Osteocyte (in vitro differentiated cells): Measurements from ENCODE around the gene STX11. TPM values are rescaled to one million over a fixed set of nuclear protein-coding genes. Genes with fewer than 3 reads are reported as not detected.
"Not testable (repeated sequence)": the region's sequence is repeated elsewhere in the genome, so short reads cannot be mapped to it uniquely, and the experiment has no call there.

Experiments used
- DNase-seq: peaks from one replicate; pipeline ENCODE4 v3.0.0; 2021; ENCODE audit warnings: mixed read lengths; ENCODE audit not compliant: unreplicated experiment; ENCODE audit errors: extremely low spot score
- H3K27ac Mint-ChIP-seq: one replicate; pipeline ENCODE4 v1.8.0; 2021; ENCODE audit warnings: mild to moderate bottlenecking, mixed read lengths; ENCODE audit not compliant: unreplicated experiment
- H3K27me3 Mint-ChIP-seq: one replicate; pipeline ENCODE4 v1.8.0; 2021; ENCODE audit warnings: mixed read lengths; ENCODE audit not compliant: unreplicated experiment
- H3K36me3 Mint-ChIP-seq: one replicate; pipeline ENCODE4 v1.8.0; 2021; ENCODE audit warnings: mixed read lengths; ENCODE audit not compliant: unreplicated experiment
- H3K4me1 Mint-ChIP-seq: one replicate; pipeline ENCODE4 v1.8.0; 2021; ENCODE audit warnings: mixed read lengths; ENCODE audit not compliant: unreplicated experiment
- H3K4me3 Mint-ChIP-seq: one replicate; pipeline ENCODE4 v1.8.0; 2021; ENCODE audit warnings: mild to moderate bottlenecking, moderate library complexity, mixed read lengths; ENCODE audit not compliant: unreplicated experiment
- H3K9me3 Mint-ChIP-seq: one replicate; pipeline ENCODE4 v1.8.0; 2021; ENCODE audit warnings: mixed read lengths; ENCODE audit not compliant: unreplicated experiment
- CTCF ChIP-seq: fragments of 200-600 bp; sonication (generic); IDR thresholded peaks from 2 replicates; pipeline ENCODE4 v1.5.0; 2021; ENCODE audit warnings: antibody characterized with exemption, mild to moderate bottlenecking, moderate library complexity
- total RNA-seq: library from RNA; stranded (reverse); gene quantifications from 2 replicates; pipeline ENCODE4 v1.2.1, GENCODE V29; 2021

The STX11 gene
- total RNA-seq, 1 donor from 2014 or later = 0.86 TPM

- no peaks in the 10 kb centered on the region for H3K27me3 Mint-ChIP-seq
- no peaks in the 10 kb centered on the region for H3K36me3 Mint-ChIP-seq
- DNase-seq = no peak
- TF ChIP-seq CTCF = no peak
- no peak overlapping the region for H3K27ac Mint-ChIP-seq
- H3K9me3 Mint-ChIP-seq = no peaks in the 10 kb centered on the region
- H3K4me1 Mint-ChIP-seq = no peaks in the 10 kb centered on the region
- H3K4me3 Mint-ChIP-seq = no peak overlapping the region
These were observed 31.3 kb downstream of the STX11 start for GRCh38 chr6:144181639-144182038.

GRCh38 chr6:144184186-144184585 is 33.9 kb downstream of the STX11 start:
- not testable (repeated sequence) for H3K4me3 Mint-ChIP-seq, H3K36me3 Mint-ChIP-seq, H3K27ac Mint-ChIP-seq, H3K9me3 Mint-ChIP-seq, DNase-seq, H3K27me3 Mint-ChIP-seq, H3K4me1 Mint-ChIP-seq

- no peak for TF ChIP-seq CTCF
- no peak overlapping the region for H3K27ac Mint-ChIP-seq
- H3K4me1 Mint-ChIP-seq = peaks cover 4% of the 10 kb centered on the region
- no peaks in the 10 kb centered on the region for H3K27me3 Mint-ChIP-seq
- no peaks in the 10 kb centered on the region for H3K9me3 Mint-ChIP-seq
- H3K36me3 Mint-ChIP-seq = peaks cover 3% of the 10 kb centered on the region
- no peak for DNase-seq
- no peak overlapping the region for H3K4me3 Mint-ChIP-seq
These were observed 35.0 kb downstream of the STX11 start for GRCh38 chr6:144185133-144185836.

- Mint-ChIP-seq H3K27ac (no peak overlapping the region), H3K9me3 (no peaks in the 10 kb centered on the region), H3K27me3 (no peaks in the 10 kb centered on the region), H3K36me3 (peaks cover 3% of the 10 kb centered on the region), H3K4me1 (peaks cover 6% of the 10 kb centered on the region), H3K4me3 (no peak overlapping the region)
- no peak for DNase-seq
- no peak for TF ChIP-seq CTCF
These were observed 36.7 kb downstream of the STX11 start for GRCh38 chr6:144186817-144187625.

- peaks cover 8% of the 10 kb centered on the region for H3K4me1 Mint-ChIP-seq
- TF ChIP-seq CTCF = no peak
- DNase-seq = no peak
- H3K36me3 Mint-ChIP-seq = peaks cover 3% of the 10 kb centered on the region
- no peaks in the 10 kb centered on the region for H3K27me3 Mint-ChIP-seq
- H3K27ac Mint-ChIP-seq = no peak overlapping the region
- no peak overlapping the region for H3K4me3 Mint-ChIP-seq
- H3K9me3 Mint-ChIP-seq = no peaks in the 10 kb centered on the region
These were observed 39.0 kb downstream of the STX11 start for GRCh38 chr6:144189351-144189750.
